Effector memory CD8-positive, alpha-beta T cell (primary cell): ENCODE data around the gene FALEC.

Experiments
- ATAC-seq: fragments of 150-1000 bp; cut with Tn5 transposase; replicated peaks from 2 replicates; pipeline ENCODE4 v1.10.0; 2021; ENCODE audit warnings: mild to moderate bottlenecking, moderate library complexity
- DNase-seq, 3 experiments: peaks; one replicate each; pipeline ENCODE4 v3.0.0; 2021
- H3K27ac Mint-ChIP-seq, 2 donors: one replicate each; pipeline ENCODE4 v1.8.0; 2022; ENCODE audit warnings: mild to moderate bottlenecking in 2 of 2, mixed read lengths in 2 of 2, moderate library complexity in 2 of 2
- H3K27me3 Mint-ChIP-seq, 2 donors: one replicate each; pipeline ENCODE4 v1.8.0; 2022; ENCODE audit warnings: mixed read lengths in 2 of 2
- H3K36me3 Mint-ChIP-seq: one replicate; pipeline ENCODE4 v1.8.0; 2022; ENCODE audit warnings: mild to moderate bottlenecking, moderate library complexity, mixed read lengths; ENCODE audit not compliant: insufficient read depth
- H3K4me1 Mint-ChIP-seq, 2 donors: one replicate each; pipeline ENCODE4 v1.8.0; 2022; ENCODE audit warnings: low read depth in 2 of 2, mixed read lengths in 2 of 2
- H3K4me3 Mint-ChIP-seq, 2 donors: one replicate each; pipeline ENCODE4 v1.8.0; 2022; ENCODE audit warnings: mild to moderate bottlenecking in 2 of 2, mixed read lengths in 2 of 2, moderate library complexity in 2 of 2
- H3K9me3 Mint-ChIP-seq, 2 donors: one replicate each; pipeline ENCODE4 v1.8.0; 2022; ENCODE audit warnings: mixed read lengths in 2 of 2

Gene FALEC

DNA sequence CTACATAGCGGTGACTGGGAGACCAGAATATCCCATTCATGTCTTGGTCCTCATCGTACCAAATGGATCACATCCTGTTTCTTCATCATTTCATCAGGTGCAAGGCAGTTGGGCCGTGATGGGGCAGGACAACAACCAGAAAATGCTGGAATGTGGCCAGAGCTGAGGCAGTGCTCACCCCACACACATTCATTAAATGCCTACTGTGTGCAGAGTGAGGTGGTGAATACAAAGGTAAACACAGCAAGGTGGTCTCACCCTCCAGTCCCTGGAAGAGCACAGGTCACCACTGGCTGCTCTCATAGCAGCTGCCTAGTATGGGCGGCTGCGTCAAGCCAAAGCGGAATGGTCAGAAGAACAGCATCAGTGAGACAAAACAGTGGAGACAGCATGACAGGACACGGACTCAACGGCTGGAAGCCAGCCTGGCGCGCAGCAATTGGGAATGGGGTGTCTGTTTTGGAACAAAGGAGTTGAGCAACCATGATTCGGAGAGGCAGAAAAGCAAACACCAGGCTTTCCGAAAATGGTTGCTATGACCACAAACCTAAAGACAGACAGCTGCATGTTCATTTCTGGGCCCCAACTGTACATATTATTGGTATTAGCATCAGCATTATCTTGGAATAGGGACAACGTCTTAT lies 28.1 kb downstream of the FALEC start:
- no peaks in the 10 kb centered on the region for H3K9me3 Mint-ChIP-seq
- ATAC-seq: no peak
- no peak overlapping the region for H3K27ac Mint-ChIP-seq
- H3K4me3 Mint-ChIP-seq: no peak overlapping the region
- H3K27me3 Mint-ChIP-seq: peaks cover 22 to 29% of the 10 kb centered on the region in 2 donors
- peaks cover 8% of the 10 kb centered on the region for H3K36me3 Mint-ChIP-seq
- DNase-seq: no peak
- H3K4me1 Mint-ChIP-seq: peaks cover 2 to 4% of the 10 kb centered on the region in 2 donors

- Mint-ChIP-seq H3K4me3 (no peak overlapping the region), H3K9me3 (no peaks in the 10 kb centered on the region), H3K27ac (no peak overlapping the region), H3K27me3 (peaks cover 22 to 29% of the 10 kb centered on the region in 2 donors), H3K4me1 (peaks cover 2 to 4% of the 10 kb centered on the region in 2 donors), H3K36me3 (peaks cover 8% of the 10 kb centered on the region)
- no peak for ATAC-seq
- no peak for DNase-seq
These were observed 28.7 kb downstream of the FALEC start for GRCh38 chr1:150544204-150544603.

- Mint-ChIP-seq H3K36me3 (peaks cover 12% of the 10 kb centered on the region), H3K27ac (no peak overlapping the region), H3K9me3 (no peaks in the 10 kb centered on the region), H3K4me1 (peaks cover 6 to 12% of the 10 kb centered on the region in 2 donors), H3K4me3 (no peak overlapping the region), H3K27me3 (peaks cover 25 to 40% of the 10 kb centered on the region in 2 donors)
- no peak for DNase-seq
- ATAC-seq: no peak
These were observed 30.0 kb downstream of the FALEC start for GRCh38 chr1:150545486-150546032.

DNA sequence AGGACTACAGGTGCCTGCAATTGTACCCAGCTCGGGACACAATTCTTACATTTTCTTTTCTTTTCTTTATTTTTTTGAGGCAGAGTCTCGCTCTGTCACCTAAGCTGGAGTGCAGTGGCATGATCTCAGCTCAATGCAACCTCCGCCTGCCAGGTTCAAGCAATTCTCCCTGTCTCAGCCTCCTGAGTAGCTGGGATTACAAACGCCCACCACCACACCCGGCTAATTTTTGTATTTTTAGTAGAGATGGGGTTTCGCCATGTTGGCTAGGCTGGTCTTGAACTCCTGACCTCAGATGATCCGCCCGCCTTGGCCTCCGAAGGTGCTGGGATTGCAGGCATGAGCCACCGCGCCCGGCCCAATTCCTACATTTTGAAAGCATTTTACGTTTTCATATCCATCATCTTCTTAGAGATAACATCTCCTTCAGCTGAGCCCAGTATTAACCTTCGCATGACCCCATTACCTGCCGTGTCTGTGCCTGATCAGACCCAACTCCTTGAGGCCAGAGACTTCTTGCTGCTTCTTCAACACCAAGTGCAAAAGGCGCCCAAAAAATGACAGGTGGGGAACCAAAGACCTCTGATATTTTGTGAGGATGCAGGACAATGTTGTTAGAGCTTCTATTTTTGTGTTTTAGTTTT lies 30.9 kb downstream of the FALEC start:
- H3K27me3 Mint-ChIP-seq: peaks cover 25 to 42% of the 10 kb centered on the region in 2 donors
- no peak overlapping the region for H3K4me3 Mint-ChIP-seq
- no peak overlapping the region for H3K27ac Mint-ChIP-seq
- no peak for DNase-seq
- no peaks in the 10 kb centered on the region for H3K9me3 Mint-ChIP-seq
- H3K4me1 Mint-ChIP-seq: peaks cover 11 to 12% of the 10 kb centered on the region in 2 donors
- H3K36me3 Mint-ChIP-seq: peaks cover 16% of the 10 kb centered on the region
- no peak for ATAC-seq

DNA sequence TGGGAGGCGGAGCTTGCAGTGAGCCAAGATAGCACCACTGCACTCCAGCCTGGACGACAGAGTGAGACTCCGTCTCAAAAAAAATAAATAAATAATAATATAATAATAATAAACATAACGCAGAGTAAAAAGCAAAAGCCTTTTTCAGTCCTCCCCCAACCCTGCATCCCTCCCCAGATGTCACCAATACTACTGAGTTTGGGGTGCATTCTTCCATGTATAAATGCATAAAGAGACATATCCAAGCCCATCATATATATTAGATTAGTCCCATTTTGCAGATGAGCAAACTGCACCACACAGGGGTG lies 32.7 kb downstream of the FALEC start:
- Mint-ChIP-seq H3K27ac (no peak overlapping the region), H3K36me3 (peaks cover 16% of the 10 kb centered on the region), H3K4me3 (peak overlapping the region; percentile 68 to 79), H3K27me3 (peaks cover 25 to 41% of the 10 kb centered on the region in 2 donors), H3K4me1 (peaks cover 16 to 19% of the 10 kb centered on the region in 2 donors), H3K9me3 (no peaks in the 10 kb centered on the region)
- no peak for DNase-seq
- no peak for ATAC-seq

- H3K4me1 Mint-ChIP-seq: peaks cover 16 to 19% of the 10 kb centered on the region in 2 donors
- ATAC-seq (peak; percentile 79), DNase-seq (peak in 1 of 3 experiments; percentile 27)
- H3K9me3 Mint-ChIP-seq: no peaks in the 10 kb centered on the region
- H3K4me3 Mint-ChIP-seq: peak within 1 kb of the TSS; percentile 80 to 84
- H3K27me3 Mint-ChIP-seq: peaks cover 25 to 35% of the 10 kb centered on the region in 2 donors
- H3K36me3 Mint-ChIP-seq: peaks cover 16% of the 10 kb centered on the region
- H3K27ac Mint-ChIP-seq: peak within 1 kb of the TSS in 1 of 2 donors; percentile 79
These were observed 33.3 kb downstream of the FALEC start, which contains the start of gene ADAMTSL4 for GRCh38 chr1:150548632-150549495. TSS of gene ADAMTSL4 (plus strand) at chr1:150549408. CDS start at chr1:150552289, 2,881 bp downstream.

DNA sequence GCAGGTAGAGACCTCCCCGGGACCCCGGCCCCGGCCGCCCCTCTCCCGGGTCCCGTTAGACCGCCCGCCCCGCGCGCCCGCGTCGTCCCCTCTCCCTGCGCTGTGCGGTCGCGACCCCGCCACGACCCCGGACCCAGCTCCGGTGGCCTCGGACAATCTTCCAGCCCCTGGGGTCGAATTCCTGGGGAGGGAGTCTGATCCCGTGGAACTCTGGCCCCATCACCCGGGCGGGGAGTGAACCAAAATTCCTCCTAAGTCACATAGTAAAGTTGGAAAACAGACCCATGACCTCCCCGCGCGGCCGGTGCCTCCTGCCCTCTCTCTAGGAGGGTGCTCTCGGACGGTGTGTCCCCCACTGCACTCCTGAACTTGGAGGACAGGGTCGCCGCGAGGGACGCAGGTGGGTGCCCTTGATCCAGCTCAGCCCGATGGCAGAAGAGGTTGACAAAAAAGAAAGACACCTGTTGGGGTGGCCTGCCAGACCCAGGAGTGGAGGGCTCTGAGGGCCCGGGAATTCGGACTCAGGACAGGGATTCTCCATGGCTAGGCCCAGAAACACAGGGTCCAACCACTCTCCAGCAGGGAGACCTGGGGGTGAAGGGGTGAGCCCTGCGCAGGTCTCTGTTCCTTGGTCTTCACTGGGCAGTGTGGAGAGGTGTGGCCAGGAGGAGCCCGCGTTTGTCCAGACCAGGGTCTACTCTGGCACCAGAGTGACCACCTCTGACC lies 34.1 kb downstream of the FALEC start:
- Mint-ChIP-seq H3K27ac (peak overlapping the region in 1 of 2 donors; percentile 79), H3K4me1 (peaks cover 16 to 19% of the 10 kb centered on the region in 2 donors), H3K27me3 (peaks cover 25 to 33% of the 10 kb centered on the region in 2 donors), H3K36me3 (peaks cover 20% of the 10 kb centered on the region), H3K4me3 (peak overlapping the region; percentile 80 to 84), H3K9me3 (no peaks in the 10 kb centered on the region)
- DNase-seq (no peak), ATAC-seq (no peak)

- ATAC-seq (no peak), DNase-seq (no peak)
- peaks cover 22 to 29% of the 10 kb centered on the region in 2 donors for H3K27me3 Mint-ChIP-seq
- H3K9me3 Mint-ChIP-seq: no peaks in the 10 kb centered on the region
- H3K4me1 Mint-ChIP-seq: peaks cover 16 to 19% of the 10 kb centered on the region in 2 donors
- peaks cover 24% of the 10 kb centered on the region for H3K36me3 Mint-ChIP-seq
- peak overlapping the region in 1 of 2 donors; percentile 47 for H3K4me3 Mint-ChIP-seq
- H3K27ac Mint-ChIP-seq: peak overlapping the region in 1 of 2 donors; percentile 59
These were observed 34.9 kb downstream of the FALEC start for GRCh38 chr1:150550222-150551050.

- peak overlapping the region; percentile 59 for H3K27ac Mint-ChIP-seq
- peak overlapping the region in 1 of 2 donors; percentile 47 for H3K4me3 Mint-ChIP-seq
- peaks cover 16 to 19% of the 10 kb centered on the region in 2 donors for H3K4me1 Mint-ChIP-seq
- DNase-seq (no peak), ATAC-seq (no peak)
- H3K27me3 Mint-ChIP-seq: peaks cover 14 to 21% of the 10 kb centered on the region in 2 donors
- H3K36me3 Mint-ChIP-seq: peaks cover 27% of the 10 kb centered on the region
- H3K9me3 Mint-ChIP-seq: no peaks in the 10 kb centered on the region
These were observed 35.7 kb downstream of the FALEC start for GRCh38 chr1:150551051-150551783.

GRCh38 chr1:150551784-150552127 lies 36.2 kb downstream of the FALEC start:
- peak overlapping the region in 1 of 2 donors; percentile 59 for H3K27ac Mint-ChIP-seq
- peaks cover 9 to 16% of the 10 kb centered on the region in 2 donors for H3K27me3 Mint-ChIP-seq
- DNase-seq (no peak), ATAC-seq (no peak)
- no peak overlapping the region for H3K4me3 Mint-ChIP-seq
- H3K9me3 Mint-ChIP-seq: no peaks in the 10 kb centered on the region
- peaks cover 22% of the 10 kb centered on the region for H3K36me3 Mint-ChIP-seq
- H3K4me1 Mint-ChIP-seq: peaks cover 17 to 19% of the 10 kb centered on the region in 2 donors

DNA sequence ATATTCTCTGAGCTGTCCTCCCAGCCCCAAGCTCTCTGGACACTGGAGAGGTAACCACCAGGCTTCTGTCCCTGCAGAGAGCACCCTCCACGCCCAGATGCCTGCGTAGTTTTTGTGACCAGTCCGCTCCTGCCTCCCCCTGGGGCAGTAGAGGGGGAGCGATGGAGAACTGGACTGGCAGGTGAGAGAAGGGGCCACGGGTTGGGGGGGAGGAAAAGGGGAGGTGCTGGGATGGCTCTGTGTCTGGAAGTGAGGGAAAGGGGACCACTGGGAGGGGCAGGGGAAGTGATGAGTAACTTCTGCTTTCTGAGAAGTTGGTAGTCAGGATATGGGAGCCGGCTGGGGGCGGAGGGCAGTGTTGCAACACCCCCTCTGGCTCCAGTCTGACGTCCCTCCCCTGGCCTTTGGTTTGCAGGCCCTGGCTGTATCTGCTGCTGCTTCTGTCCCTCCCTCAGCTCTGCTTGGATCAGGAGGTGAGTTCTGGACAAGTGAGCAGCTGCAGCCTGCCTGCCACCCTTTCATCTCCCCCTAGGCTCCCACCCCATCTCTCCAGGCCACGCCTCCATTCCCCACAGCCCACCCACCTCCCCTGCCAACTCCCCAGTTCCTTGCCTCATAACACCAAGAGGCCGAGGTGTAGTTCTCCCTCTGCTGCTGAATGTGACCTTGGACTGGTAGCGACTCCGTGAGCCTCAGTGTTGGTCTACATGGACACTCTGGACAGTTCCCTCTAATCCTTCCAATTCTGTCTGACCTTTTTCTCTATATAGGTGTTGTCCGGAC lies 36.8 kb downstream of the FALEC start:
- Mint-ChIP-seq H3K27me3 (peaks cover 7 to 13% of the 10 kb centered on the region in 2 donors), H3K36me3 (peaks cover 22% of the 10 kb centered on the region), H3K4me3 (peak overlapping the region in 1 of 2 donors; percentile 8), H3K27ac (no peak overlapping the region), H3K4me1 (peaks cover 17 to 19% of the 10 kb centered on the region in 2 donors), H3K9me3 (no peaks in the 10 kb centered on the region)
- DNase-seq: no peak
- peak; percentile 10 for ATAC-seq
